Stimulated activated CD8-positive, alpha-beta memory T cell treated with anti-CD3 and anti-CD28 coated beads, Interleukin-12 subunit alpha, Interleukin-12 subunit beta, amount 100 ng/mL, for 1 hour (primary cell): ENCODE measurements around the gene CCNJL.
"Not testable (repeated sequence)": the region's sequence is repeated elsewhere in the genome, so short reads cannot be mapped to it uniquely, and the experiment has no call there.

ENCODE experiments used
- DNase-seq: peaks from one replicate; pipeline ENCODE4 v3.0.0-alpha.2; 2020; ENCODE audit warnings: low read depth

The CCNJL gene

GRCh38 chr5:160260881-160261815, 51.2 kb downstream of the CCNJL start:
- DNase-seq: no peak

GRCh38 chr5:160260006-160260775, 52.2 kb downstream of the CCNJL start:
- DNase-seq: no peak

GRCh38 chr5:160259341-160259740, 53.0 kb downstream of the CCNJL start:
- DNase-seq: no peak

- no peak for DNase-seq
Observed at GRCh38 chr5:160254706-160255105, 57.7 kb downstream of the CCNJL start.

- no peak for DNase-seq
Observed at GRCh38 chr5:160253441-160253840, 58.9 kb downstream of the CCNJL start.

GRCh38 chr5:160252916-160253315, 59.4 kb downstream of the CCNJL start:
- no peak for DNase-seq

GRCh38 chr5:160251406-160252155, 60.8 kb downstream of the CCNJL start:
- no peak for DNase-seq

- DNase-seq: no peak
Observed at GRCh38 chr5:160250826-160251225, 61.5 kb downstream of the CCNJL start.

- no peak for DNase-seq
Observed at GRCh38 chr5:160250226-160250625, 62.1 kb downstream of the CCNJL start.

GRCh38 chr5:160249570-160249969, 62.8 kb downstream of the CCNJL start:
- not testable (repeated sequence) for DNase-seq

GRCh38 chr5:160245506-160246086, 66.8 kb downstream of the CCNJL start:
- DNase-seq: no peak

GRCh38 chr5:160242145-160242544, 70.2 kb downstream of the CCNJL start:
- DNase-seq: no peak

GRCh38 chr5:160240350-160240749, 72.0 kb downstream of the CCNJL start:
- no peak for DNase-seq

- no peak for DNase-seq
Observed at GRCh38 chr5:160237571-160238093, 74.7 kb downstream of the CCNJL start.

- DNase-seq: no peak
Observed at GRCh38 chr5:160235731-160236130, 76.6 kb downstream of the CCNJL start.

- no peak for DNase-seq
Observed at GRCh38 chr5:160233215-160233614, 79.1 kb downstream of the CCNJL start.

- DNase-seq: no peak
Observed at GRCh38 chr5:160231783-160232342, 80.5 kb downstream of the CCNJL start.

GRCh38 chr5:160230686-160231527, 81.5 kb downstream of the CCNJL start:
- DNase-seq: no peak

- no peak for DNase-seq
Observed at GRCh38 chr5:160229190-160229742, 83.1 kb downstream of the CCNJL start, which contains the start of gene FABP6. TSS of gene FABP6 (plus strand) at chr5:160229506. CDS start at chr5:160229558, 52 bp downstream.

GRCh38 chr5:160227012-160227411, 85.4 kb downstream of the CCNJL start:
- no peak for DNase-seq
